Activated naive CD8-positive, alpha-beta T cell treated with anti-CD3 and anti-CD28 coated beads, Interleukin-2, amount 10 ng/mL, durations not matched to agents 7 days and 5 days (primary cell): ENCODE results near the gene CYBRD1. TPM values are rescaled to one million over a fixed set of nuclear protein-coding genes. Genes with fewer than 3 reads are reported as not detected.

Experiments
- total RNA-seq, 2 experiments: library from RNA; stranded (reverse); gene quantifications; one replicate each; pipeline ENCODE4 v1.2.3, GENCODE V29; 2021

Gene CYBRD1
- total RNA-seq, 2 experiments from 2014 or later = 0.89 to 1.1 TPM

Other genes starting within 250 kb of the CYBRD1 start
- gene METTL8, start 88.5 kb upstream of the CYBRD1 start, total RNA-seq = 10 to 100 TPM; 20.9 to 22.9 TPM
- 10 to 100 TPM; 17.5 to 17.7 TPM for gene DCAF17, start 88.2 kb upstream of the CYBRD1 start, total RNA-seq
- 10 to 100 TPM; 46.3 to 48.9 TPM for gene DYNC1I2, start 165.0 kb downstream of the CYBRD1 start, total RNA-seq